Measurements from ENCODE around the gene CCDC116. TPM values are rescaled to one million over a fixed set of nuclear protein-coding genes. Genes with fewer than 3 reads are reported as not detected.
"Not testable (repeated sequence)": the region's sequence is repeated elsewhere in the genome, so short reads cannot be mapped to it uniquely, and the experiment has no call there.

Gene CCDC116
- total RNA-seq, 1 donor from 2014 or later: 1.0 TPM

GRCh38 chr22:21642584-21643448, 10.3 kb downstream of the CCDC116 start:
- peak; percentile 49 for DNase-seq
- intact Hi-C loops (cut with micrococcal nuclease): loop anchor here (1.0 to 5.0 kb wide), 3 partner anchors 9 to 56 kb away; partner anchors contain the start of gene YDJC
- Mint-ChIP-seq H3K36me3 (ENCODE audit: low read depth) (peaks cover 24% of the 10 kb centered on the region), H3K27ac (peak overlapping the region; percentile 88), H3K9me3 (no peaks in the 10 kb centered on the region), H3K27me3 (no peaks in the 10 kb centered on the region), H3K4me1 (peaks cover 27% of the 10 kb centered on the region), H3K4me3 (peak overlapping the region; percentile 89)
- POLR2A ChIA-PET: interaction anchor here (0.6 to 3.5 kb wide), 12 partner anchors 9 to 661 kb away, joined by 3 to 110 read pairs (median 4); partner anchors contain the start of genes CCDC116, LZTR1, PPIL2 and UBE2L3
- CTCF ChIA-PET: interaction anchor here (1.0 to 3.7 kb wide), 6 partner anchors 9 to 311 kb away, joined by 3 to 65 read pairs (median 5); partner anchors contain the start of genes CCDC116 and YDJC
- ATAC-seq (ENCODE audit: low read depth): no peak
- TF ChIP-seq CTCF (IDR thresholded peaks at IDR 0.05): no peak

- ChIA-PET POLR2A (interaction anchor here (0.9 to 3.5 kb wide), 4 partner anchors 8 to 23 kb away, joined by 3 to 110 read pairs (median 22); partner anchors contain the start of genes CCDC116, PPIL2 and YDJC), CTCF (interaction anchor here (1.0 to 3.7 kb wide), 3 partner anchors 10 to 68 kb away, joined by 3 to 65 read pairs (median 3); partner anchors contain the start of genes CCDC116 and YDJC)
- Mint-ChIP-seq H3K27me3 (no peaks in the 10 kb centered on the region), H3K36me3 (ENCODE audit: low read depth) (peaks cover 24% of the 10 kb centered on the region), H3K27ac (peak overlapping the region; percentile 88), H3K4me1 (peaks cover 27% of the 10 kb centered on the region), H3K9me3 (no peaks in the 10 kb centered on the region), H3K4me3 (peak overlapping the region; percentile 89)
- no peak for TF ChIP-seq CTCF (IDR thresholded peaks at IDR 0.05)
- ATAC-seq (ENCODE audit: low read depth) (no peak), DNase-seq (no peak)
- intact Hi-C loops (cut with micrococcal nuclease): loop anchor here (5.0 kb wide), 1 partner anchor 56 kb away; no protein-coding TSS in a partner anchor
These were observed 11.2 kb downstream of the CCDC116 start for GRCh38 chr22:21643533-21644357.

- Mint-ChIP-seq H3K36me3 (ENCODE audit: low read depth) (peaks cover 24% of the 10 kb centered on the region), H3K4me1 (peaks cover 27% of the 10 kb centered on the region)
- H3K27ac Mint-ChIP-seq; H3K27me3 Mint-ChIP-seq; DNase-seq; H3K9me3 Mint-ChIP-seq; intact Hi-C loops (cut with micrococcal nuclease); H3K4me3 Mint-ChIP-seq; ATAC-seq (ENCODE audit: low read depth): not testable (repeated sequence)
- CTCF ChIA-PET: interaction anchor here (3.0 kb wide), 1 partner anchor 17 kb away, joined by 27 read pairs; the partner anchor contains the start of gene YDJC
- POLR2A ChIA-PET: interaction anchor here (0.7 to 1.2 kb wide), 2 partner anchors 16 to 63 kb away, joined by 3 to 4 read pairs; no protein-coding TSS in a partner anchor
These were observed 13.0 kb downstream of the CCDC116 start for GRCh38 chr22:21645513-21645912.

GRCh38 chr22:21646608-21647590, 14.3 kb downstream of the CCDC116 start:
- Mint-ChIP-seq H3K9me3 (no peaks in the 10 kb centered on the region), H3K27me3 (no peaks in the 10 kb centered on the region), H3K27ac (no peak overlapping the region), H3K36me3 (ENCODE audit: low read depth) (peaks cover 24% of the 10 kb centered on the region), H3K4me3 (no peak overlapping the region), H3K4me1 (peaks cover 28% of the 10 kb centered on the region)
- peak; percentile 45 for DNase-seq
- peak; percentile 28 for ATAC-seq (ENCODE audit: low read depth)
- intact Hi-C loops (cut with micrococcal nuclease): no loop called here
- POLR2A ChIA-PET: interaction anchor here (0.6 to 2.0 kb wide), 2 partner anchors 17 to 1285 kb away, joined by 8 to 9 read pairs; partner anchors contain the start of gene YDJC
- CTCF ChIA-PET: interaction anchor here (0.6 to 3.0 kb wide), 10 partner anchors 11 to 539 kb away, joined by 3 to 27 read pairs (median 3); partner anchors contain the start of gene YDJC
- TF ChIP-seq CTCF (IDR thresholded peaks at IDR 0.05): peak; percentile 89

All from activated B cell treated with CpG ODN at 0.5 μM for 24 hours (primary cell).